ENCODE data around the gene KCNMA1. TPM values are rescaled to one million over a fixed set of nuclear protein-coding genes. Genes with fewer than 3 reads are reported as not detected.

Gene KCNMA1
- total and polyA plus RNA-seq, 3 donors from 2014 or later = 13.6 to 36.1 (median 24.7) TPM

DNA sequence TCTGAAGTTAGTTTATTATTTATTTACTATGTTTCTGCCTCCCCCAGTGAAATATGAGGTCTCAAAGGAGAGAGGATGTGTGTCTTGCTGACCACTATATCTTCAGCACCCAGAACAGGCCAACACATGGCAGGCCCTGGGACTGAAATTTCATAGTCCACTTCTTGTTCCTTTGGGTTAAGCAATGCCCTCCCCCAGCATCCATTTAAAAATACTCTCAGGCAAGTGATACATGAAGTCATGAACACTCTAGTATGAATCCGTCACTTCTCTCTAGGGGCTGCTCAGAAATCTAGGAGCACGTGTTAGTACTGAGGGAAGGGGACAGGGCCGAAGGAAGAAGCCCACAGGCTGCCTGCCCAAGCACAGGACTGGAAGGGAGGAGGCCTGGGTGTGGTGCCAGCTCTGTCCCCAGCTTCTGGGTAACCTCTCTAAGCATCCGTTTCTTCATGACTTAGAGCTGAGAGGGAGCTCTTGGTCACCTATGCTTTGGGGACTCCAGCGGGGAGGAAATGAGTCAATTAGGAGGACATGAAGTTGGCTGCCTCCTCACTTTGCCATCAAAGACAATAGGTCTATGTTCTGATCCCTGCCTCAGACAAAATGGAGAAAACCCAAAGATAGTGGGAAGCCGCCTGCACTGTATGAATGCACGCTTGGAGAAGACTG is 119.2 kb downstream of the KCNMA1 start:
- WGBS, 2 donors = 96 to 97% methylated on average over 7 of the region's 7 CpGs
- no peaks in the 10 kb centered on the region for H3K4me1 ChIP-seq
- DNase-seq = no peak
- H3K4me3 ChIP-seq = no peak overlapping the region
- no peak for TF ChIP-seq POLR2A (IDR thresholded peaks at IDR 0.05)
- TF ChIP-seq, protein P1, sequence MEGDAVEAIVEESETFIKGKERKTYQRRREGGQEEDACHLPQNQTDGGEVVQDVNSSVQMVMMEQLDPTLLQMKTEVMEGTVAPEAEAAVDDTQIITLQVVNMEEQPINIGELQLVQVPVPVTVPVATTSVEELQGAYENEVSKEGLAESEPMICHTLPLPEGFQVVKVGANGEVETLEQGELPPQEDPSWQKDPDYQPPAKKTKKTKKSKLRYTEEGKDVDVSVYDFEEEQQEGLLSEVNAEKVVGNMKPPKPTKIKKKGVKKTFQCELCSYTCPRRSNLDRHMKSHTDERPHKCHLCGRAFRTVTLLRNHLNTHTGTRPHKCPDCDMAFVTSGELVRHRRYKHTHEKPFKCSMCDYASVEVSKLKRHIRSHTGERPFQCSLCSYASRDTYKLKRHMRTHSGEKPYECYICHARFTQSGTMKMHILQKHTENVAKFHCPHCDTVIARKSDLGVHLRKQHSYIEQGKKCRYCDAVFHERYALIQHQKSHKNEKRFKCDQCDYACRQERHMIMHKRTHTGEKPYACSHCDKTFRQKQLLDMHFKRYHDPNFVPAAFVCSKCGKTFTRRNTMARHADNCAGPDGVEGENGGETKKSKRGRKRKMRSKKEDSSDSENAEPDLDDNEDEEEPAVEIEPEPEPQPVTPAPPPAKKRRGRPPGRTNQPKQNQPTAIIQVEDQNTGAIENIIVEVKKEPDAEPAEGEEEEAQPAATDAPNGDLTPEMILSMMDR (IDR thresholded peaks at IDR 0.05) = no peak
- H3K27me3 ChIP-seq = no peaks in the 10 kb centered on the region
- no peaks in the 10 kb centered on the region for H3K36me3 ChIP-seq (ENCODE audit: low read depth, missing control alignments)
- intact Hi-C loops (cut with DNase I; ENCODE audit: low total_unique reads) = no loop called here
- no peak overlapping the region for H3K27ac ChIP-seq
- no peaks in the 10 kb centered on the region for H3K9me3 ChIP-seq

DNA sequence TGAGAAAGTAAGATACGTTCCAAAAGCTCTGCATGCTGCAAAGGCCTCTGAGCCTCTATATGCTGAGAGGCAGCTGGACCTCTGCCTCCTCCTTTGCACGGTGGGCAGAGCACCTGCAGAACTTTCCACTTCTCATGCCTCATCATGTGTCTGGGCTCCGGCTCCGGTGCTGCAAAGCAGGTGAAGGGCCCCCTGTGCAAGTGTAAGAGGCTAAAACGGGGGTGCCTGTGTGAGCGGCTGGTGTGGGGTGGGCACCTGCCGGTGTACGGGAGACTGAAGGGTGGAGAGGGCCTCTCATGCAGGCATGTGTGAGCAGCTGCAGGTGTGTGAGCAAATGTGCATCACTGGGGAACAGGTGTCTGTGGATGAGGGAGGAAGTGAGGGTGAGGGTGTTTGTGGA is 121.0 kb downstream of the KCNMA1 start:
- no peaks in the 10 kb centered on the region for H3K36me3 ChIP-seq (ENCODE audit: low read depth, missing control alignments)
- no peaks in the 10 kb centered on the region for H3K27me3 ChIP-seq
- H3K4me3 ChIP-seq = no peak overlapping the region
- H3K4me1 ChIP-seq = no peaks in the 10 kb centered on the region
- TF ChIP-seq POLR2A (IDR thresholded peaks at IDR 0.05) = no peak
- intact Hi-C loops (cut with DNase I; ENCODE audit: low total_unique reads) = no loop called here
- DNase-seq = no peak
- H3K9me3 ChIP-seq = no peaks in the 10 kb centered on the region
- H3K27ac ChIP-seq = no peak overlapping the region
- WGBS, 2 donors = 90 to 93% methylated on average over 8 of the region's 8 CpGs

GRCh38 chr10:77514870-77515269 is 122.7 kb downstream of the KCNMA1 start:
- intact Hi-C loops (cut with DNase I; ENCODE audit: low total_unique reads) = no loop called here
- no peaks in the 10 kb centered on the region for H3K9me3 ChIP-seq
- H3K36me3 ChIP-seq (ENCODE audit: low read depth, missing control alignments) = no peaks in the 10 kb centered on the region
- no peak overlapping the region for H3K27ac ChIP-seq
- 70 to 71% methylated on average over 4 of the region's 4 CpGs for WGBS, 2 donors
- DNase-seq = no peak
- no peak for TF ChIP-seq POLR2A (IDR thresholded peaks at IDR 0.05)
- TF ChIP-seq, protein P1 (IDR thresholded peaks at IDR 0.05) = no peak
- no peak overlapping the region for H3K4me3 ChIP-seq
- no peaks in the 10 kb centered on the region for H3K27me3 ChIP-seq
- no peaks in the 10 kb centered on the region for H3K4me1 ChIP-seq

DNA sequence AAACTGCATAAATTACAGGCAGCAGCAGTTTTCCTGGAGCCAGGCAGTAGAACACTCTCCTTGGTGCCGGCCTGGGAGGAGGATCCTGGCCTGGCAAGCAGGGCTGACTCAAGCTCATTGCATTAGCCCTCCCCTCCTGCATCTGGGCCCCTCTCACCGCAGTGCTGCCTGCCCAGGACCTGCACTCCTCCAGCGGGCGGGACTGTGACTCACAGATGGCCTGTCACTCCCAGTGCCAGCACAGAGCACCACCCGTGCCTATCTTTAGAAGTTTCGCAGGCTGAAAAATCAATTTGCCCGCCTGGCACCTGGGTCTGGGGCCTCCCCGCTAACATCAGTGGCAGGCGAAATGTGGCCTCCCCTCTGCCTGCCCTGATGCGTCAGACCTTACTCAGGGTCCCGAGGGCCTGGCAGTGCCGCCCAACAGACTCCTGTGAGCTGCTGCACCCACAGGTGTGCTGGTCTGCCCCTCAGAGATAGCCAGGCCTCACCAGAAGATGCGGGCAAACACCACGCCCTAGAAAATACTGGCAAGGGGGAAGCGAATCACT is 123.8 kb downstream of the KCNMA1 start:
- no peak for TF ChIP-seq POLR2A (IDR thresholded peaks at IDR 0.05)
- TF ChIP-seq, protein P1 (IDR thresholded peaks at IDR 0.05) = no peak
- intact Hi-C loops (cut with DNase I; ENCODE audit: low total_unique reads) = no loop called here
- Histone ChIP-seq H3K4me1 (no peaks in the 10 kb centered on the region), H3K27ac (no peak overlapping the region), H3K9me3 (no peaks in the 10 kb centered on the region), H3K36me3 (ENCODE audit: low read depth, missing control alignments) (no peaks in the 10 kb centered on the region), H3K27me3 (no peaks in the 10 kb centered on the region), H3K4me3 (no peak overlapping the region)
- no peak for DNase-seq
- WGBS, 2 donors = 89 to 92% methylated on average over 8 to 15 of the region's 15 CpGs

- intact Hi-C loops (cut with DNase I; ENCODE audit: low total_unique reads) = no loop called here
- 70 to 93% methylated on average over 7 of the region's 7 CpGs for WGBS, 2 donors
- Histone ChIP-seq H3K9me3 (no peaks in the 10 kb centered on the region), H3K27ac (no peak overlapping the region), H3K4me1 (no peaks in the 10 kb centered on the region), H3K4me3 (no peak overlapping the region), H3K27me3 (no peaks in the 10 kb centered on the region), H3K36me3 (ENCODE audit: low read depth, missing control alignments) (no peaks in the 10 kb centered on the region)
- DNase-seq = no peak
- no peak for TF ChIP-seq POLR2A (IDR thresholded peaks at IDR 0.05)
- TF ChIP-seq, protein P1 (IDR thresholded peaks at IDR 0.05) = no peak
Measured at GRCh38 chr10:77513220-77513619, 124.4 kb downstream of the KCNMA1 start.
